Measurements from ENCODE around the gene AKT2. TPM values are rescaled to one million over a fixed set of nuclear protein-coding genes. Genes with fewer than 3 reads are reported as not detected.
"Not testable (repeated sequence)": the region's sequence is repeated elsewhere in the genome, so short reads cannot be mapped to it uniquely, and the experiment has no call there.

AKT2 gene
- total RNA-seq (2013): 62.4 TPM
- 100 to 1,000 TPM in 1 of 3 donors, 10 to 100 TPM in 2; 11.4 to 122 (median 16.3) TPM for polyA plus RNA-seq
- polyA minus RNA-seq: 53.8 and 64.6 TPM in 2 replicates
- total RNA-seq: 22.5 to 90.7 (median 65.8) reads per million in 11 experiments

DNA sequence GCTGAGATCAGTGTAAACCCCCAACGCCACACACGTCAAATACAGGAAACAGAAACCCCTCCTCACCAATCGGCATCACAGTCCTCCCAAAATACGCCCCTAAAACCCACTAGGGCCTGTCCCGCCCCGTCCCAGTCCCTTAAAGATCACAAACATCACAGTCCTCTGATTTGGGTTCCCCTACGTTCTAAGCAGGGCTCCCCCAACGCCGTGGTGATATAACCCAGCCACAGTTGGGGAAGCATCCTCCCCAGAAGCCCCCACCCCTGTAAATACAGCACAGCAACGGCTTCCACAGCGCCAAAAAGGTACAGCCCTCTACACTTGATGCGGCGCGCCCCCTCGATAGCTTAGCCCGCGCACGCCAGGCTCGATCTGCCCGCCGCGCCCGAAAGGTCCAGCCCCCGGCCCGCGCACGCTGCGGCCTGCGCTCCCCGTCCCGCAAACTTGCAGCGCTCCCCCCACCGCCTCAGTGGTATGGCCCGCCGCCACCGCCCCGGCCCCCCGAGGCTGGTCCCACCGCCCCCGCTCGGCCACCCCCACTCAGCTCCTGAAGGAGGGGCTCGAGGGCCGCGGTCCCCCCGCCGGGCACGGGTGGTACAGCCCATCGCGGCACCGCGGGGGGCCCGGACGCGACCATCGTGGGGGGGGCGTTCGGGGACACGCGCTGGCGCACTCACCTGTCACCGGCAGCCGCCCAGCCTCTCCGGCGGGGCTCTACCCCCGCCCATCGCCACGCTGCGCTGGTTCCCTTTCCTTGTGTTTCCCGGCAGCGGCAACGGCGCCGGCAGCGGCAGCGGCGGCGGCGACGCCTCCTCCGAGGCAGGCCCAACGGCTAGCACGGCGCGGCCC is at the start of gene AKT2:
Gene AKT2, minus strand, starts transcription at position 845 of the 852 bp plus-strand sequence. CDS start 20,078 bp downstream, outside the sequence.
- H3K9me3 Mint-ChIP-seq: no peaks in the 10 kb centered on the region
- intact Hi-C loops (cut with micrococcal nuclease): loop anchor here in 1 of 2 donors (5.0 to 10.0 kb wide), 2 partner anchors 150 to 158 kb away; partner anchors contain the start of gene SERTAD3
- peaks cover 41% of the 10 kb centered on the region for H4K20me1 ChIP-seq (ENCODE audit: insufficient read depth, low read length)
- H3K27ac ChIP-seq (ENCODE audit: low read depth in 1 of 2, low read length in 2 of 2): peak within 1 kb of the TSS; percentile 89 to 96
- peaks cover 3 to 6% of the 10 kb centered on the region in 2 donors for H3K36me3 Mint-ChIP-seq
- H3K4me3 Mint-ChIP-seq: peak within 1 kb of the TSS; percentile 94 to 95
- peak within 1 kb of the TSS; percentile 64 to 87 (median 77) for H3K4me3 ChIP-seq (replicated peaks in 1 of 3; ENCODE audit: low read depth in 2 of 3, low read length in 3 of 3)
- H3K4me1 Mint-ChIP-seq: peaks cover 40% of the 10 kb centered on the region
- peaks cover 0 to 2% (median 2%) of the 10 kb centered on the region in 3 donors for H3K27me3 Mint-ChIP-seq (ENCODE audit: low read depth in 3 of 3)
- no peaks in the 10 kb centered on the region for H3K9me3 ChIP-seq (replicated peaks in 1 of 2; ENCODE audit: control insufficient read depth in 1 of 2, insufficient read depth in 1 of 2, low read length in 2 of 2)
- H2AFZ ChIP-seq (ENCODE audit: insufficient read depth, low read depth, low read length, poor library complexity, severe bottlenecking): peak within 1 kb of the TSS; percentile 87
- WGBS (ENCODE audit: insufficient coverage): under 1% methylated on average over 61 of the region's 84 CpGs
- no peaks in the 10 kb centered on the region for H3K27me3 ChIP-seq (ENCODE audit: control insufficient read depth in 2 of 2, insufficient read depth in 2 of 2, low read length in 2 of 2)
- H3K79me2 ChIP-seq (ENCODE audit: insufficient read depth, low read length): peaks cover 54% of the 10 kb centered on the region
- TF ChIP-seq, protein P1, sequence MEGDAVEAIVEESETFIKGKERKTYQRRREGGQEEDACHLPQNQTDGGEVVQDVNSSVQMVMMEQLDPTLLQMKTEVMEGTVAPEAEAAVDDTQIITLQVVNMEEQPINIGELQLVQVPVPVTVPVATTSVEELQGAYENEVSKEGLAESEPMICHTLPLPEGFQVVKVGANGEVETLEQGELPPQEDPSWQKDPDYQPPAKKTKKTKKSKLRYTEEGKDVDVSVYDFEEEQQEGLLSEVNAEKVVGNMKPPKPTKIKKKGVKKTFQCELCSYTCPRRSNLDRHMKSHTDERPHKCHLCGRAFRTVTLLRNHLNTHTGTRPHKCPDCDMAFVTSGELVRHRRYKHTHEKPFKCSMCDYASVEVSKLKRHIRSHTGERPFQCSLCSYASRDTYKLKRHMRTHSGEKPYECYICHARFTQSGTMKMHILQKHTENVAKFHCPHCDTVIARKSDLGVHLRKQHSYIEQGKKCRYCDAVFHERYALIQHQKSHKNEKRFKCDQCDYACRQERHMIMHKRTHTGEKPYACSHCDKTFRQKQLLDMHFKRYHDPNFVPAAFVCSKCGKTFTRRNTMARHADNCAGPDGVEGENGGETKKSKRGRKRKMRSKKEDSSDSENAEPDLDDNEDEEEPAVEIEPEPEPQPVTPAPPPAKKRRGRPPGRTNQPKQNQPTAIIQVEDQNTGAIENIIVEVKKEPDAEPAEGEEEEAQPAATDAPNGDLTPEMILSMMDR (IDR thresholded peaks at IDR 0.05): no peak
- H3K36me3 ChIP-seq (replicated peaks in 1 of 2; ENCODE audit: control insufficient read depth in 1 of 2, insufficient read depth in 2 of 2, low read length in 2 of 2): peaks cover 0 to 17% of the 10 kb centered on the region in 2 donors
- DNase-seq: peak in 2 of 3 donors; percentile 15 to 35
- peak within 1 kb of the TSS; percentile 99 to 100 (median 100) for H3K27ac Mint-ChIP-seq
- H3K4me2 ChIP-seq (replicated peaks; ENCODE audit: extremely low read depth, low read length, poor library complexity, severe bottlenecking): peak within 1 kb of the TSS; percentile 84
- peak within 1 kb of the TSS; percentile 90 for H3K9ac ChIP-seq (ENCODE audit: insufficient read depth, low read length, poor library complexity, severe bottlenecking)
- peaks cover 20 to 33% of the 10 kb centered on the region in 2 donors for H3K4me1 ChIP-seq (ENCODE audit: control insufficient read depth in 1 of 2, insufficient read depth in 2 of 2, low read length in 2 of 2)

DNA sequence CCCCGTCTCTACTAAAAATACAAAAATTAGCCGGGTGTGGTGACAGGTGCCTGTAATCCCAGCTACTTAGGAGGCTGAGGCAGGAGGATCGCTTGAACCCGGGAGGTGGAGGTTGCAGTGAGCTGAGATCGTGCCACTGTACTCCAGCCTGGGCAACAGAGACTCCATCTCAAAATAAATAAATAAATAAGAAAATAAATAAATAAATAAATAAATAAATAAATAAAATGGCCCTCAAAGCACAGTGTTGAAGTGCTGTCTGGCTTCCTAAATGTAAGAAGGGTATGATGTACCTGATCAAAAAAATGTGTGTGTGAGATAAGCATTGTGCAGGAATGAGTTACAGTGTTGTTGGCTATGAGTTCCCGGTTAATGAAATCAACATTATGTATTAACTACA is 47.9 kb upstream of the AKT2 start:
- intact Hi-C loops (cut with micrococcal nuclease); H3K27ac ChIP-seq (ENCODE audit: low read depth in 1 of 2, low read length in 2 of 2); H3K27ac Mint-ChIP-seq; H3K4me3 Mint-ChIP-seq; H4K20me1 ChIP-seq (ENCODE audit: insufficient read depth, low read length); DNase-seq; H3K9ac ChIP-seq (ENCODE audit: insufficient read depth, low read length, poor library complexity, severe bottlenecking); H3K27me3 ChIP-seq (ENCODE audit: control insufficient read depth in 2 of 2, insufficient read depth in 2 of 2, low read length in 2 of 2); H3K27me3 Mint-ChIP-seq (ENCODE audit: low read depth in 3 of 3); H3K4me1 Mint-ChIP-seq; H3K9me3 ChIP-seq (replicated peaks in 1 of 2; ENCODE audit: control insufficient read depth in 1 of 2, insufficient read depth in 1 of 2, low read length in 2 of 2); H3K4me1 ChIP-seq (ENCODE audit: control insufficient read depth in 1 of 2, insufficient read depth in 2 of 2, low read length in 2 of 2); H3K4me2 ChIP-seq (replicated peaks; ENCODE audit: extremely low read depth, low read length, poor library complexity, severe bottlenecking); H3K79me2 ChIP-seq (ENCODE audit: insufficient read depth, low read length); H2AFZ ChIP-seq (ENCODE audit: insufficient read depth, low read depth, low read length, poor library complexity, severe bottlenecking); H3K9me3 Mint-ChIP-seq; H3K4me3 ChIP-seq (replicated peaks in 1 of 3; ENCODE audit: low read depth in 2 of 3, low read length in 3 of 3): not testable (repeated sequence)
- WGBS (ENCODE audit: insufficient coverage): no CpG with 5 or more reads among the region's 6 CpGs
- peaks cover 78 to 84% of the 10 kb centered on the region in 2 donors for H3K36me3 ChIP-seq (replicated peaks in 1 of 2; ENCODE audit: control insufficient read depth in 1 of 2, insufficient read depth in 2 of 2, low read length in 2 of 2)
- H3K36me3 Mint-ChIP-seq: peaks cover 65 to 89% of the 10 kb centered on the region in 2 donors
